BJ (cell line): ENCODE results near the gene AOC3. TPM values are rescaled to one million over a fixed set of nuclear protein-coding genes. Genes with fewer than 3 reads are reported as not detected.
"Not testable (repeated sequence)": the region's sequence is repeated elsewhere in the genome, so short reads cannot be mapped to it uniquely, and the experiment has no call there.

Experiments used
- CTCF ChIA-PET: fragments of 350-600 bp; formaldehyde crosslinking; extraction: SDS; loops from one replicate; lab custom pipeline; 2021; ENCODE audit warnings: antibody characterized with exemption, inconsistent platforms; lab: Yijun Ruan, JAX
- POLR2A ChIA-PET: fragments of 300-600 bp; sonication (Branson Sonifier 250); formaldehyde crosslinking; extraction: SDS; loops from one replicate; lab custom pipeline; 2021; ENCODE audit warnings: antibody characterized with exemption; lab: Charles Lee
- DNase-seq: peaks from one replicate; pipeline ENCODE4 v3.0.0-alpha.2; 2011; ENCODE audit warnings: low read depth
- H3K27me3 ChIP-seq: 2 replicates; pipeline ENCODE4 v1.6.0; 2011; ENCODE audit warnings: low read length; ENCODE audit not compliant: control insufficient read depth, insufficient read depth
- H3K36me3 ChIP-seq: 2 replicates; pipeline ENCODE4 v1.5.1; 2011; ENCODE audit warnings: low read length; ENCODE audit not compliant: control insufficient read depth, insufficient read depth
- H3K4me3 ChIP-seq: 2 replicates; pipeline ENCODE4 v1.5.1; 2011; ENCODE audit warnings: low read depth, mild to moderate bottlenecking, control low read depth, low read length
- polyA plus RNA-seq: library from polyadenylated mRNA; depleted of rRNA; stranded (reverse); fragments of >200 nt; gene quantifications from 2 replicates; pipeline ENCODE4 v1.2.3, GENCODE V29; 2011
- TF ChIP-seq, protein P1 (sequence below): IDR thresholded peaks from 2 replicates; pipeline ENCODE4 v1.5.1; 2011; ENCODE audit warnings: low read depth, mild to moderate bottlenecking, control low read depth, inconsistent platforms, low read length, moderate library complexity; ENCODE audit not compliant: insufficient read depth

AOC3 gene
- polyA plus RNA-seq, 1 experiment = 0.22 TPM

DNA sequence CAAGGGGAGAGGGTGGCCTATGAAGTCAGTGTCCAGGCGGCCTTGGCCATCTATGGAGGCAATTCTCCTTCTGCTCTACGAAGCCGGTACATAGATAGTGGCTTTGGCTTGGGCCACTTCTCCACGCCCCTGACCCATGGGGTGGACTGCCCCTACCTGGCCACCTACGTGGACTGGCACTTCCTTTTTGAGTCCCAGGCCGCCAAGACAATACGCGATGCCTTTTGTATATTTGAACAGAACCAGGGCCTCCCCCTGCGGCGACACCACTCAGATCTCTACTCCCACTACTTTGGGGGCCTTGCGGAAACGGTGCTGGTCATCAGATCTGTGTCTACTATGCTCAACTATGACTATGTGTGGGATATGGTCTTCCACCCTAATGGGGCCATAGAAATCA lies 17.3 kb downstream of the AOC3 start:
- Histone ChIP-seq H3K36me3 (no peaks in the 10 kb centered on the region), H3K27me3 (0 out of 2 replicates have a peak, but pooled peaks cover 1% of the 10 kb centered on the region), H3K4me3 (no peak overlapping the region)
- ChIA-PET POLR2A (no interaction called here), CTCF (no interaction called here)
- no peak for DNase-seq
- TF ChIP-seq, protein P1, sequence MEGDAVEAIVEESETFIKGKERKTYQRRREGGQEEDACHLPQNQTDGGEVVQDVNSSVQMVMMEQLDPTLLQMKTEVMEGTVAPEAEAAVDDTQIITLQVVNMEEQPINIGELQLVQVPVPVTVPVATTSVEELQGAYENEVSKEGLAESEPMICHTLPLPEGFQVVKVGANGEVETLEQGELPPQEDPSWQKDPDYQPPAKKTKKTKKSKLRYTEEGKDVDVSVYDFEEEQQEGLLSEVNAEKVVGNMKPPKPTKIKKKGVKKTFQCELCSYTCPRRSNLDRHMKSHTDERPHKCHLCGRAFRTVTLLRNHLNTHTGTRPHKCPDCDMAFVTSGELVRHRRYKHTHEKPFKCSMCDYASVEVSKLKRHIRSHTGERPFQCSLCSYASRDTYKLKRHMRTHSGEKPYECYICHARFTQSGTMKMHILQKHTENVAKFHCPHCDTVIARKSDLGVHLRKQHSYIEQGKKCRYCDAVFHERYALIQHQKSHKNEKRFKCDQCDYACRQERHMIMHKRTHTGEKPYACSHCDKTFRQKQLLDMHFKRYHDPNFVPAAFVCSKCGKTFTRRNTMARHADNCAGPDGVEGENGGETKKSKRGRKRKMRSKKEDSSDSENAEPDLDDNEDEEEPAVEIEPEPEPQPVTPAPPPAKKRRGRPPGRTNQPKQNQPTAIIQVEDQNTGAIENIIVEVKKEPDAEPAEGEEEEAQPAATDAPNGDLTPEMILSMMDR = no peak

DNA sequence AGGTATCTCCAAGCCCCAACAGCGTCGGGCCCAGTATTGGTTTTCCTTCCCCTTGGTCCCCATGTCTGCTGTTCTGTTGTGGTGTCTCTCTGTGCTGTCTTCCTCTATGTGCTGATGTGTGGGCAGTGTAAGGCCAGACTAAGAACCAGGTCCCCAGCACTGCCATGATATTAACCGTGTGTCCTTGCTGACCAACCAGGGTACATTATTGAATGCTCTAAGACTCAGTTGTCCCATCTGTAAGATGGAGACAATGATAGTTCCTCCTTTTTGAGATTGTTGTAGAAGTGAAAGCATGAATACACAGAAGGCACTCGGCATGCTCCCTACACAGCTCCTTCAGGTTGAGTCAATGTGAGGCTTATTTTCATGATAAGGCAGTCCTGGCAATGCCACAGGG lies 20.6 kb downstream of the AOC3 start:
- Histone ChIP-seq H3K27me3 (0 out of 2 replicates have a peak, but pooled peaks cover 2% of the 10 kb centered on the region), H3K36me3 (no peaks in the 10 kb centered on the region), H3K4me3 (no peak overlapping the region)
- TF ChIP-seq, protein P1 = no peak
- CTCF ChIA-PET = interaction anchor here (0.6 to 2.0 kb wide), 2 partner anchors 28 to 67 kb away, joined by 4 to 8 read pairs; no protein-coding TSS in a partner anchor
- DNase-seq = no peak
- POLR2A ChIA-PET = no interaction called here

DNA sequence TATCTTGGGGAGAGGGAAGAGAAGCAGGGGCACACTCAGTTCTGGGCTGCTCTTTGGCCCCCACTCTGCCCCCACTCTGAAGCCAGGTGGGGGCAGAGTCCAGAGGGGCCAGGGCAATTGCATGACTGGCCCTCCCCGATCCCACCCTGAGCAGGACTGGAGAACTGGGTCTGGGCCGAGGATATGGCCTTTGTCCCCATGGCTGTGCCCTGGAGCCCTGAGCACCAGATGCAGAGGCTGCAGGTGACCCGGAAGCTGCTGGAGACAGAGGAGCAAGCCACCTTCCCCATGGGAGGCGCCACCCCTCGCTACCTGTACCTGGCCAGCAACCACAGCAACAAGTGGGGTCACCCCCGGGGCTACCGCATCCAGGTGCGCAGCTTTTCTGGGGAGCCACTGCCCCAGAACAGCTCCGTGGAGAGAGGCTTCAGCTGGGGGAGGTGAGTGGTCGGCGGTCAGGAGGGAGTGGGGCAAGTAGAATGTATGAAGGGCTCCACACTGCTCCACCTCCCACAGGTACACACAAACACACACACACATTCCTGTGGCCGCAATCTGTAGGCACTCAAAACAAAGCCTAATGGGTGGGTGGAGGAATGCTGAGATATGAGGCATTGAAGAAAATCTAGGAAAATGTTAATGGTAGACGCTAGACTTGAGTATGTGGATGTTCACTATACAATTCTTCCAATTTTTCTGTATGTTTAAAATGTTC lies 21.4 kb downstream of the AOC3 start:
- Histone ChIP-seq H3K4me3 (no peak overlapping the region), H3K36me3 (no peaks in the 10 kb centered on the region), H3K27me3 (peaks cover 3% of the 10 kb centered on the region; the same call in 1 of the 2 replicates)
- POLR2A ChIA-PET = no interaction called here
- TF ChIP-seq, protein P1 = no peak
- no peak for DNase-seq
- CTCF ChIA-PET = interaction anchor here (2.0 kb wide), 1 partner anchor 29 kb away, joined by 8 read pairs; no protein-coding TSS in a partner anchor

DNA sequence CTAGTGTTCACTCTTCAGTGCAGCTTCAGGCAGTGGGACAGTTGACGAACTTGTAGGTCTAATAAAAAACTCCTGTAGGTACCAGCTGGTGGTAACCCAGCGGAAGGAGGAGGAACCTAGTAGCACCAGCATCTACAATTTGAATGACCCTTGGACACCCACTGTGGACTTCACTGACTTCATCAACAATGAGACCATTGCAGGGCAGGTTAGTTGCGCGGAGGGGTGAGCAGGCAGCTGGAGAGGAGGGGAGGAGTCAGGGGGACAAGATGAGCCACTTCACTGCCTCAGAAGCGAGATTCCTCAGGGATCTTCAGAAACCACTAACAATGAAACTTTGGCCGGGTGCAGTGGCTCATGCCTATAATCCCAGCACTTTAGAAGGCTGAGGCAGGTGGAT lies 22.3 kb downstream of the AOC3 start:
- CTCF ChIA-PET = no interaction called here
- TF ChIP-seq, protein P1 = no peak
- DNase-seq = no peak

DNA sequence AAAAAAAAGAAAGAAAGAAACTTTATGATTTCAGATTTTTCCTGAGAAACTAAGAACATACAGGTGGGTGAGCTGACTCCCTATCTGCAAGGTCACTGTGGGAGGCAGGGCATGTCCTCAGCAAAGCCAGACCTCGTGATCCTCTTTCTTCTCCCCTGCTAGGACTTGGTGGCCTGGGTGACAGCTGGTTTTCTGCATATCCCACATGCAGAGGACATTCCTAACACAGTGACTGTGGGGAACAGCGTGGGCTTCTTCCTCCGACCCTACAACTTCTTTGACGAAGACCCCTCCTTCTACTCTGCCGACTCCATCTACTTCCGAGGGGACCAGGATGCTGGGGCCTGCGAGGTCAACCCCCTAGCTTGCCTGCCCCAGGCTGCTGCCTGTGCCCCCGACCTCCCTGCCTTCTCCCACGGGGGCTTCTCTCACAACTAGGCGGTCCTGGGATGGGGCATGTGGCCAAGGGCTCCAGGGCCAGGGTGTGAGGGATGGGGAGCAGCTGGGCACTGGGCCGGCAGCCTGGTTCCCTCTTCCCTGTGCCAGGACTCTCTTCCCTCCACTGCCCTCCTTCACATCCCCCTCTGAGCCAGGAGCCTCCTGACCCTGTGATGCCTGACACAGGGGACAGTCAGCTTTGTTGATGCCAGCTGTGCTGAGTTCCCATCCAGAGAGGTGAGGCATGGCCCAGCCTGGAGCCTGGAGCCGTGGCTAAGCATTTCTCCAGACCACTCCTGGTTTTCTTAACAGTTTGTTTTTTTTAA lies 23.1 kb downstream of the AOC3 start:
- H3K27me3 ChIP-seq = peaks cover 12% of the 10 kb centered on the region; the same call in 1 of the 2 replicates
- POLR2A ChIA-PET, H3K36me3 ChIP-seq, H3K4me3 ChIP-seq, DNase-seq: not testable (repeated sequence)
- CTCF ChIA-PET = interaction anchor here (0.7 kb wide), 1 partner anchor 1229 kb away, joined by 5 read pairs; no protein-coding TSS in a partner anchor

More for the DNA sequence above, 22.3 kb downstream of the AOC3 start:
- no peaks in the 10 kb centered on the region for H3K36me3 ChIP-seq
- peaks cover 6% of the 10 kb centered on the region; the same call in 1 of the 2 replicates for H3K27me3 ChIP-seq
- POLR2A ChIA-PET = no interaction called here
- H3K4me3 ChIP-seq = no peak overlapping the region
